ENCODE measurements around the gene SLC25A21.
"Not testable (repeated sequence)": the region's sequence is repeated elsewhere in the genome, so short reads cannot be mapped to it uniquely, and the experiment has no call there.

The SLC25A21 gene

GRCh38 chr14:36750244-36750643, 422.2 kb downstream of the SLC25A21 start:
- no peak for DNase-seq

- DNase-seq, result no peak
Observed at GRCh38 chr14:36748610-36749213, 423.7 kb downstream of the SLC25A21 start.

GRCh38 chr14:36747411-36748184, 424.8 kb downstream of the SLC25A21 start:
- no peak for DNase-seq

- no peak for DNase-seq
Observed at GRCh38 chr14:36746872-36747271, 425.5 kb downstream of the SLC25A21 start.

GRCh38 chr14:36741858-36742257, 430.5 kb downstream of the SLC25A21 start:
- no peak for DNase-seq

- DNase-seq, result no peak
Observed at GRCh38 chr14:36738269-36738668, 434.1 kb downstream of the SLC25A21 start.

- no peak for DNase-seq
Observed at GRCh38 chr14:36726128-36726527, 446.3 kb downstream of the SLC25A21 start.

- DNase-seq, result no peak
Observed at GRCh38 chr14:36724162-36724561, 448.2 kb downstream of the SLC25A21 start.

- no peak for DNase-seq
Observed at GRCh38 chr14:36723530-36723929, 448.9 kb downstream of the SLC25A21 start.

GRCh38 chr14:36721877-36722276, 450.5 kb downstream of the SLC25A21 start:
- no peak for DNase-seq

GRCh38 chr14:36720657-36721056, 451.7 kb downstream of the SLC25A21 start:
- no peak for DNase-seq

- no peak for DNase-seq
Observed at GRCh38 chr14:36719823-36720222, 452.6 kb downstream of the SLC25A21 start.

GRCh38 chr14:36718216-36718615, 454.2 kb downstream of the SLC25A21 start:
- no peak for DNase-seq

- DNase-seq, result no peak
Observed at GRCh38 chr14:36717363-36717762, 455.0 kb downstream of the SLC25A21 start.

- no peak for DNase-seq
Observed at GRCh38 chr14:36716614-36717184, 455.7 kb downstream of the SLC25A21 start.

- no peak for DNase-seq
Observed at GRCh38 chr14:36713960-36714703, 458.3 kb downstream of the SLC25A21 start.

GRCh38 chr14:36707570-36707969, 464.8 kb downstream of the SLC25A21 start:
- DNase-seq, result no peak

GRCh38 chr14:36702474-36702873, 469.9 kb downstream of the SLC25A21 start:
- DNase-seq, result no peak

- DNase-seq, result no peak
Observed at GRCh38 chr14:36701132-36701531, 471.3 kb downstream of the SLC25A21 start.

GRCh38 chr14:36700651-36701050, 471.8 kb downstream of the SLC25A21 start:
- DNase-seq, result no peak

GRCh38 chr14:36699420-36699819, 473.0 kb downstream of the SLC25A21 start:
- DNase-seq, result not testable (repeated sequence)

GRCh38 chr14:36690311-36691040, 481.9 kb downstream of the SLC25A21 start:
- no peak for DNase-seq

- no peak for DNase-seq
Observed at GRCh38 chr14:36684946-36685345, 487.5 kb downstream of the SLC25A21 start.

All from stimulated activated CD4-positive, alpha-beta T cell treated with anti-CD3 and anti-CD28 coated beads, Interleukin-12 subunit alpha, Interleukin-12 subunit beta, amount 100 ng/mL, for 4 hours (primary cell).